K562 (cell line): ENCODE measurements around the gene ISG20. TPM values are rescaled to one million over a fixed set of nuclear protein-coding genes. Genes with fewer than 3 reads are reported as not detected.

Experiments
- ATAC-seq: fragments of 200-7000 bp; cut with Tn5 transposase; 3 replicates; pipeline ENCODE4 v1.9.1; 2020; ENCODE audit warnings: moderate library complexity
- BruUV-seq: library from RNA; stranded (reverse); fragments of 400-500 nt; replicated peaks from 2 replicates; lab custom pipeline; 2021; lab: Mats Ljungman, UMichigan
- CTCF ChIA-PET: fragments of 300-600 bp; formaldehyde crosslinking; extraction: SDS; loops from one replicate; lab custom pipeline; 2021; ENCODE audit warnings: low intra/inter-chr PET ratio; lab: Yijun Ruan, JAX
- POLR2A ChIA-PET: fragments of 300-600, 350-650 bp; sonication (Branson Sonifier 250); formaldehyde crosslinking; extraction: SDS; loops from one replicate; lab custom pipeline; 2021; ENCODE audit warnings: antibody characterized with exemption, inconsistent platforms; lab: Yijun Ruan, JAX
- DNase-seq, 4 experiments: peaks; one replicate each; pipeline versions ENCODE4 v3.0.0 to v3.0.0-alpha.2; 2011 to 2018; ENCODE audit warnings: low spot score in 3 of 4, mixed read lengths in 3 of 4; ENCODE audit errors: extremely low read depth in 1 of 4
- FAIRE-seq: peaks from 2 replicates; lab custom pipeline; 2011; peaks lifted over from hg19 to GRCh38; lab: Jason Lieb, UNC
- H2AFZ ChIP-seq: 2 replicates; pipeline ENCODE4 v1.6.0; 2011; ENCODE audit warnings: low read depth, low read length, control low read depth, inconsistent platforms
- H3K27ac ChIP-seq: fragments of 200-600 bp; 3 replicates; pipeline ENCODE4 v1.8.0; 2011; ENCODE audit warnings: low read depth, mild to moderate bottlenecking, control low read depth, inconsistent platforms, low read length, moderate library complexity, mixed read lengths; ENCODE audit errors: extremely low read depth
- H3K27me3 ChIP-seq, 2 experiments: fragments of 300-600 bp in 1 of 2; 2 replicates in 1 of 2; 3 replicates in 1 of 2; pipeline versions ENCODE4 v1.6.0 to v1.8.0; 2011; ENCODE audit warnings: inconsistent platforms in 2 of 2, low read length in 2 of 2, mild to moderate bottlenecking in 1 of 2, mixed read lengths in 1 of 2, moderate library complexity in 1 of 2; ENCODE audit not compliant: control insufficient read depth in 2 of 2, insufficient read depth in 2 of 2
- H3K36me3 ChIP-seq: fragments of 300-600 bp; 3 replicates; pipeline ENCODE4 v1.8.0; 2011; ENCODE audit warnings: mild to moderate bottlenecking, low read length, inconsistent platforms; ENCODE audit not compliant: control insufficient read depth, insufficient read depth
- H3K4me1 ChIP-seq, 2 experiments: fragments of 200-600 bp in 1 of 2; replicated peaks in 1 of 2; 2 replicates in 1 of 2; 3 replicates in 1 of 2; pipeline versions ENCODE4 v1.5.1 to v1.8.0; 2011; ENCODE audit warnings: inconsistent platforms in 2 of 2, low read length in 2 of 2, mild to moderate bottlenecking in 1 of 2, mixed read lengths in 1 of 2, moderate library complexity in 1 of 2; ENCODE audit not compliant: control insufficient read depth in 2 of 2, insufficient read depth in 2 of 2
- H3K4me2 ChIP-seq: 2 replicates; pipeline ENCODE4 v1.6.1; 2011; ENCODE audit warnings: low read length, control low read depth, inconsistent platforms, mixed read lengths; ENCODE audit not compliant: insufficient read depth
- H3K4me3 ChIP-seq: fragments of 200-600 bp; sonication (generic), shearing (Covaris generic); 2 replicates; pipeline ENCODE4 v1.5.1; 2016; ENCODE audit warnings: control low read depth, inconsistent platforms
- H3K79me2 ChIP-seq: fragments of 200-600 bp; 3 replicates; pipeline ENCODE4 v1.8.0; 2011; ENCODE audit warnings: low read length, inconsistent platforms; ENCODE audit not compliant: control insufficient read depth, insufficient read depth
- H3K9ac ChIP-seq, 2 experiments: 2 replicates each; pipeline versions ENCODE4 v1.6.0 to v1.6.1; 2011; ENCODE audit warnings: low read depth in 2 of 2, low read length in 2 of 2, control low read depth in 1 of 2, inconsistent platforms in 1 of 2, mild to moderate bottlenecking in 1 of 2, mixed read lengths in 1 of 2; ENCODE audit not compliant: insufficient read depth in 1 of 2
- H3K9me1 ChIP-seq: one replicate; pipeline ENCODE4 v1.6.0; 2011; ENCODE audit warnings: inconsistent platforms, mild to moderate bottlenecking, low read length, moderate library complexity; ENCODE audit not compliant: control insufficient read depth, insufficient read depth
- H3K9me3 ChIP-seq: replicated peaks from 2 replicates; pipeline ENCODE4 v1.5.1; 2011; ENCODE audit warnings: low read depth, low read length, inconsistent platforms; ENCODE audit not compliant: control insufficient read depth, insufficient read depth
- H4K20me1 ChIP-seq: replicated peaks from 2 replicates; pipeline ENCODE4 v1.6.1; 2011; ENCODE audit warnings: low read length, inconsistent platforms, mixed read lengths; ENCODE audit not compliant: control insufficient read depth, insufficient read depth
- GATAD2A ChIP-seq: fragments of 450-650 bp; IDR thresholded peaks from 2 replicates; pipeline ENCODE4 v1.6.1; 2017
- GTF2E2 ChIP-seq: fragments of 200-800 bp; sonication (Bioruptor generic); IDR thresholded peaks from 2 replicates; pipeline ENCODE4 v1.6.1; 2016; ENCODE audit warnings: missing genetic modification characterization, missing compliant biosample characterization
- ILF3 ChIP-seq: fragments of 450-650 bp; IDR thresholded peaks from 2 replicates; pipeline ENCODE4 v1.6.1; 2018; ENCODE audit warnings: antibody characterized with exemption, mild to moderate bottlenecking, moderate library complexity, borderline replicate concordance
- ZC3H4 ChIP-seq: sonication (generic); formaldehyde crosslinking; IDR thresholded peaks from 2 replicates; pipeline ENCODE4 v1.9.0; 2021; ENCODE audit warnings: missing genetic modification reagents, borderline replicate concordance
- ZNF354B ChIP-seq: fragments of 250-450 bp; sonication (Bioruptor Pico); IDR thresholded peaks from 2 replicates; pipeline ENCODE4 v1.4.0; 2020
- WGBS: fragments of 100-300 bp; shearing (Covaris generic); methylation state at CpG from one replicate; pipeline ENCODE4 v1.1.6; 2016; ENCODE audit warnings: low coverage, mixed read lengths; ENCODE audit not compliant: insufficient coverage; ENCODE audit errors: missing lambda C conversion rate; 5-methylcytosine and 5-hydroxymethylcytosine counted together
- in situ Hi-C: fragments of 300-500 bp; cut with MboI; formaldehyde crosslinking; loops from 4 replicates; pipeline ENCODE4 v1.15.0; 2018; ENCODE audit warnings: inconsistent platforms, mixed read lengths
- intact Hi-C: fragments of 100-400 bp; cut with micrococcal nuclease; formaldehyde crosslinking; loops from 2 replicates; pipeline ENCODE4 v1.14.2; 2022
- polyA plus RNA-seq, 8 experiments: library from polyadenylated mRNA; depleted of rRNA in 4 of 8; stranded (reverse) in 5 of 8; unstranded in 3 of 8; fragments of >200 nt; fragmentation: Nextera tagmentation in 2 of 8; fragmentation: Illumina TruSeq in 1 of 8; extraction: Ambion mirVana in 2 of 8; extraction: Trizol in 1 of 8; gene quantifications; 2 replicates each; pipeline versions ENCODE4 v1.2.1 to v1.2.3, GENCODE V29; 2011 to 2014; ENCODE audit warnings: inconsistent platforms in 1 of 8, missing spikeins in 1 of 8
- total RNA-seq, 7 experiments: library from RNA; depleted of rRNA in 6 of 7; stranded (reverse); fragments of >200 nt in 6 of 7; fragmentation: Illumina TruSeq in 2 of 7; extraction: Trizol in 2 of 7; gene quantifications; 2 replicates each; pipeline versions ENCODE4 v1.2.1 to v1.2.3, GENCODE V29; 2011 to 2021; ENCODE audit warnings: low replicate concordance in 1 of 7

The ISG20 gene
- total and polyA plus RNA-seq, 9 of the 15 experiments (the other 6 are each of a cell fraction or from before 2014, with no cell fraction given) = 0.06 to 2.1 (median 1.00) TPM

- in situ Hi-C loops = no loop called here
- DNase-seq = no peak
- H3K79me2 ChIP-seq = no peaks in the 10 kb centered on the region
Observed at GRCh38 chr15:88655103-88655553, 16.3 kb downstream of the ISG20 start.

DNA sequence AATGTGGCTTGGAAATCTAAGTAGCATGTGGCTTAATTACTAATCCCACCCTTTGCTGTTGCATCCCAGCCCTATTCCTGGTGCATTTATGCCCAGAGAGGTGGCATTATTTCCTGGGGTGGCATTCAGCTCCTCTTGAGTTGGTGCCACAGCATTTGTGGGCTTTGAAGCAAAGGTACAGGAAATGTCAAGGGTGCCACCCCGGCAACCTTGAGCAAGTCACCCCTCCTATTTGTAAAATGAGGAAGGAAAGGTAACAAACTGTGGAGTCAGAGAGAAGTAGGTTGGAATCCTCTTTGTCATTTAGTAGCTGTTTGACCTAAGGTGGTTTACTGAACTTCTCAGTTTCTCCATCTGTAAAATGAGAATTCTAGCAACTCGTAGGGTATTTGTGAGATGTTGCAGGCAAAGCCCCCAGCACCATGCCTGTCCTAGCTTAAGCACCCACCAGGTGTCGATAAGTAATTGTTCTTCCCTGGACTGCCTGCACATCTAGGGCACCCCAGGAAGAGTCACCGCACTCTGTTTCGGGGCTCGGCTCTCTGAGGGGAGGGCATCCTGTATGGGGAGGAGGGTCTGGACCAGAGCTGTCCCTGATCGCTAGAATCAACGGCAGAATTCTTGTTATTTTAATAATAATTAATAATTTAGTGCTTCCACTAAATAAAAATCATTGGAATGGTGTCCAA lies 17.1 kb downstream of the ISG20 start:
- ChIA-PET POLR2A (interaction anchor here (0.6 to 0.9 kb wide), 4 partner anchors 18 to 214 kb away, joined by 3 read pairs; no protein-coding TSS in a partner anchor), CTCF (interaction anchor here (3.0 kb wide), 1 partner anchor 178 kb away, joined by 12 read pairs; no protein-coding TSS in a partner anchor)
- Histone ChIP-seq H3K9me3 (no peaks in the 10 kb centered on the region), H3K4me3 (no peak overlapping the region), H2AFZ (no peak overlapping the region), H4K20me1 (no peaks in the 10 kb centered on the region; the same call in 1 of the 2 replicates), H3K27ac (no peak overlapping the region), H3K79me2 (no peaks in the 10 kb centered on the region), H3K9ac (no peak overlapping the region), H3K4me2 (no peak overlapping the region), H3K4me1 (no peaks in the 10 kb centered on the region), H3K9me1 (no peaks in the 10 kb centered on the region), H3K36me3 (no peaks in the 10 kb centered on the region), H3K27me3 (peaks cover 20 to 68% of the 10 kb centered on the region in 2 experiments; a peak in 4 of 5 replicates)
- 5% methylated on average over 8 of the region's 8 CpGs for WGBS
- FAIRE-seq (no peak), DNase-seq (no peak), ATAC-seq (no peak)
- no peak for TF ChIP-seq ZC3H4
- intact Hi-C loops = no loop called here
- BruUV-seq = no TSS peak
- in situ Hi-C loops = no loop called here

More at GRCh38 chr15:88655103-88655553, 16.3 kb downstream of the ISG20 start:
- ChIA-PET CTCF (no interaction called here), POLR2A (interaction anchor here (0.6 to 0.9 kb wide), 3 partner anchors 17 to 179 kb away, joined by 3 read pairs; no protein-coding TSS in a partner anchor)
- no peaks in the 10 kb centered on the region for H3K36me3 ChIP-seq
- no peak overlapping the region for H2AFZ ChIP-seq
- 8% methylated on average over 13 of the region's 14 CpGs for WGBS
- no peak overlapping the region; a peak in 1 of 4 replicates for H3K9ac ChIP-seq
- no peaks in the 10 kb centered on the region for H3K9me1 ChIP-seq
- no peak overlapping the region for H3K4me3 ChIP-seq
- TF ChIP-seq GTF2E2 (tag) = no peak
- no peak for TF ChIP-seq ZNF354B (CRISPR knock-in tag)
- TF ChIP-seq ILF3 = no peak
- TF ChIP-seq GATAD2A = no peak
- no peaks in the 10 kb centered on the region for H3K9me3 ChIP-seq
- H3K27ac ChIP-seq = no peak overlapping the region
- ATAC-seq = no peak
- intact Hi-C loops = no loop called here
- no TSS peak for BruUV-seq
- no peak for FAIRE-seq
- H4K20me1 ChIP-seq = no peaks in the 10 kb centered on the region; the same call in 1 of the 2 replicates
- no peaks in the 10 kb centered on the region for H3K4me1 ChIP-seq
- no peak overlapping the region for H3K4me2 ChIP-seq
- peaks cover 20 to 72% of the 10 kb centered on the region in 2 experiments; a peak in 4 of 5 replicates for H3K27me3 ChIP-seq
